Measurements from ENCODE around the gene ZSWIM6.

Gene ZSWIM6

GRCh38 chr5:61538722-61539501 is 206.9 kb downstream of the ZSWIM6 start:
- Histone ChIP-seq H3K79me2 (ENCODE audit: low read length) (no peaks in the 10 kb centered on the region), H3K9ac (ENCODE audit: low read length) (no peak overlapping the region), H3F3A (ENCODE audit: insufficient read depth, low read length) (no peaks in the 10 kb centered on the region), H3K27ac (ENCODE audit: low read length) (no peak overlapping the region), H2AFZ (ENCODE audit: low read length) (no peak overlapping the region), H3K36me3 (replicated peaks; ENCODE audit: insufficient read depth, low read length) (peaks cover 3% of the 10 kb centered on the region), H3K9me3 (replicated peaks; ENCODE audit: insufficient read depth, low read length) (no peaks in the 10 kb centered on the region), H3K4me2 (ENCODE audit: low read depth, low read length) (no peak overlapping the region), H3K4me1 (ENCODE audit: low read length) (peaks cover 7% of the 10 kb centered on the region; the same call in 1 of the 2 replicates), H3K4me3 (ENCODE audit: low read length) (no peak overlapping the region), H4K20me1 (ENCODE audit: insufficient read depth, low read length) (no peaks in the 10 kb centered on the region), H3K27me3 (replicated peaks; ENCODE audit: insufficient read depth, low read length) (no peaks in the 10 kb centered on the region), H3K9me2 (replicated peaks; ENCODE audit: insufficient read depth, low read length) (no peaks in the 10 kb centered on the region)
- no peak for DNase-seq
- TF ChIP-seq, protein P1, sequence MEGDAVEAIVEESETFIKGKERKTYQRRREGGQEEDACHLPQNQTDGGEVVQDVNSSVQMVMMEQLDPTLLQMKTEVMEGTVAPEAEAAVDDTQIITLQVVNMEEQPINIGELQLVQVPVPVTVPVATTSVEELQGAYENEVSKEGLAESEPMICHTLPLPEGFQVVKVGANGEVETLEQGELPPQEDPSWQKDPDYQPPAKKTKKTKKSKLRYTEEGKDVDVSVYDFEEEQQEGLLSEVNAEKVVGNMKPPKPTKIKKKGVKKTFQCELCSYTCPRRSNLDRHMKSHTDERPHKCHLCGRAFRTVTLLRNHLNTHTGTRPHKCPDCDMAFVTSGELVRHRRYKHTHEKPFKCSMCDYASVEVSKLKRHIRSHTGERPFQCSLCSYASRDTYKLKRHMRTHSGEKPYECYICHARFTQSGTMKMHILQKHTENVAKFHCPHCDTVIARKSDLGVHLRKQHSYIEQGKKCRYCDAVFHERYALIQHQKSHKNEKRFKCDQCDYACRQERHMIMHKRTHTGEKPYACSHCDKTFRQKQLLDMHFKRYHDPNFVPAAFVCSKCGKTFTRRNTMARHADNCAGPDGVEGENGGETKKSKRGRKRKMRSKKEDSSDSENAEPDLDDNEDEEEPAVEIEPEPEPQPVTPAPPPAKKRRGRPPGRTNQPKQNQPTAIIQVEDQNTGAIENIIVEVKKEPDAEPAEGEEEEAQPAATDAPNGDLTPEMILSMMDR (IDR thresholded peaks at IDR 0.05; ENCODE audit: low read length): no peak
- TF ChIP-seq EZH2phosphoT487 (IDR thresholded peaks at IDR 0.05; ENCODE audit: low read length) (no peak), EZH2 (optimal IDR thresholded peaks at IDR 0.05; ENCODE audit: low read depth, low read length) (no peak)

DNA sequence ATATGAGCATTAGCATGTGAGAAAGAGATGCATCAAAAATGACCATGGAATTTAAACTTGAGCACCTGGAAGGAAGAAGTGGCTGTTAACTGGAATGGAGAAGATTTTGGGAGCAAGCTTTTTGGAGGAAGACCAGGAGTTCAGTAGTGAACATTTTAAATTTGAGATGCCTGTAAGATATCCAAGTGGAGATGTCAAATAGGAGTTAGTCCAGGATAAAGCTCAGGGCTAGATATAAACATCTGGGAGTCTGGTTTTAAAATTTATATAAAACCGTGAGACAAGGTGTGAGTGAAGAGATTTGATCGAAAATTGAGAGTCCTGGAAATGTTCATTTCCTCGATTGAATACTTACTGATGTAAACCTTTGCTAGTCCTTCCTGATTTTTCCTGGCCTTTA is 217.5 kb downstream of the ZSWIM6 start:
- no peak for TF ChIP-seq EZH2 (optimal IDR thresholded peaks at IDR 0.05; ENCODE audit: low read depth, low read length)
- TF ChIP-seq, protein P1 (IDR thresholded peaks at IDR 0.05; ENCODE audit: low read length): no peak
- TF ChIP-seq EZH2phosphoT487 (IDR thresholded peaks at IDR 0.05; ENCODE audit: low read length): no peak
- H3K79me2 ChIP-seq (ENCODE audit: low read length): no peaks in the 10 kb centered on the region
- no peaks in the 10 kb centered on the region for H3K36me3 ChIP-seq (replicated peaks; ENCODE audit: insufficient read depth, low read length)
- H3K4me3 ChIP-seq (ENCODE audit: low read length): no peak overlapping the region
- no peaks in the 10 kb centered on the region for H3F3A ChIP-seq (ENCODE audit: insufficient read depth, low read length)
- DNase-seq: no peak
- no peaks in the 10 kb centered on the region for H3K4me1 ChIP-seq (ENCODE audit: low read length)
- no peak overlapping the region for H3K4me2 ChIP-seq (ENCODE audit: low read depth, low read length)
- H3K27me3 ChIP-seq (replicated peaks; ENCODE audit: insufficient read depth, low read length): no peaks in the 10 kb centered on the region
- no peak overlapping the region for H2AFZ ChIP-seq (ENCODE audit: low read length)
- H3K9ac ChIP-seq (ENCODE audit: low read length): no peak overlapping the region
- H3K9me3 ChIP-seq (replicated peaks; ENCODE audit: insufficient read depth, low read length): no peaks in the 10 kb centered on the region
- no peaks in the 10 kb centered on the region for H4K20me1 ChIP-seq (ENCODE audit: insufficient read depth, low read length)
- H3K27ac ChIP-seq (ENCODE audit: low read length): no peak overlapping the region
- H3K9me2 ChIP-seq (replicated peaks; ENCODE audit: insufficient read depth, low read length): no peaks in the 10 kb centered on the region

DNA sequence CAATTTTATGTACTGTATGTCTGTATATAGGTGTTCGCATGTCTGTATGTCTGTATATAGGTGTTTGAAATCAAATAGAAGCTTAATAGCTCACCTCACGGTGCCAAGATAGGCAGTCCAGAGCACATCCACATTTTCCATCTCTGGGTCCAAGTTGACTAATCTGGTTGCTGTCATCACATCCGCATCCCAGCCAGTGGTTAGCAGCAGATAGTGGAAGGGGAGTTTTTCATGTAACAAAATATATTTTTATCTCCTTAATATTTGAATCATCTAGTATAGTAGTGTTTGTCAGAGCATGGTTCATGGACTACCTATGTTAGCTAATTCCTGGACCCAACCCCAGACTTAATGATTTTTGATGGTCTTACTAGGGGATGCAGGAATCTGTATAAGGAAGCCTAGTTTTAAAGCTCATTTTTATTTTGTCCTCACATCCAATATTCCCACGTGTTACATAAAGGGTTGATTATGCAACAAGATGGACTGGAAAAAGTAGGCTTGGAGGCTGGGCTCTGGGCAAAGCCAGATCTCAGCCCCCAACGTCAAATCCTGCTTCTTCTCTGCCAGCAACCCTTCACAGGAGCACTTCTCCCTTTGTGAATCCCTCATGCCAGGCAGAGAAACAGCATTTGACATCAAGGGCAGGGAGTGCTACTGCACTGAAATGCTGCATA is 219.7 kb downstream of the ZSWIM6 start:
- Histone ChIP-seq H3K4me3 (ENCODE audit: low read length) (no peak overlapping the region), H3K4me1 (ENCODE audit: low read length) (no peaks in the 10 kb centered on the region), H3K27ac (ENCODE audit: low read length) (no peak overlapping the region), H3K79me2 (ENCODE audit: low read length) (no peaks in the 10 kb centered on the region), H3K36me3 (replicated peaks; ENCODE audit: insufficient read depth, low read length) (no peaks in the 10 kb centered on the region), H4K20me1 (ENCODE audit: insufficient read depth, low read length) (no peaks in the 10 kb centered on the region), H3F3A (ENCODE audit: insufficient read depth, low read length) (no peaks in the 10 kb centered on the region), H3K27me3 (replicated peaks; ENCODE audit: insufficient read depth, low read length) (no peaks in the 10 kb centered on the region), H3K4me2 (ENCODE audit: low read depth, low read length) (no peak overlapping the region), H3K9ac (ENCODE audit: low read length) (no peak overlapping the region), H3K9me2 (replicated peaks; ENCODE audit: insufficient read depth, low read length) (no peaks in the 10 kb centered on the region), H2AFZ (ENCODE audit: low read length) (no peak overlapping the region), H3K9me3 (replicated peaks; ENCODE audit: insufficient read depth, low read length) (no peaks in the 10 kb centered on the region)
- DNase-seq: no peak
- TF ChIP-seq EZH2phosphoT487 (IDR thresholded peaks at IDR 0.05; ENCODE audit: low read length) (no peak), EZH2 (optimal IDR thresholded peaks at IDR 0.05; ENCODE audit: low read depth, low read length) (no peak)
- TF ChIP-seq, protein P1 (IDR thresholded peaks at IDR 0.05; ENCODE audit: low read length): no peak
